Lower leg skin (tissue), 3 donors: ENCODE measurements around the gene USP46.

Experiments used
- CTCF ChIP-seq, 3 donors: fragments of 450-650 bp; IDR thresholded peaks; one replicate each; pipeline ENCODE4 v1.5.1; 2016; ENCODE audit warnings: antibody characterized with exemption in 3 of 3, mild to moderate bottlenecking in 3 of 3, moderate library complexity in 2 of 3
- POLR2A ChIP-seq, 2 donors: fragments of 450-650 bp; IDR thresholded peaks; one replicate each; pipeline ENCODE4 v1.6.1; 2016 to 2017; ENCODE audit warnings: antibody characterized with exemption in 2 of 2, mild to moderate bottlenecking in 1 of 2, moderate library complexity in 1 of 2

- TF ChIP-seq CTCF (IDR thresholded peaks at IDR 0.05) (no peak), POLR2A (IDR thresholded peaks at IDR 0.05) (no peak)
Measured at GRCh38 chr4:52635560-52635959, 23.5 kb downstream of the USP46 start.
